Stimulated activated CD8-positive, alpha-beta memory T cell treated with anti-CD3 and anti-CD28 coated beads, Interleukin-15, amount 100 ng/mL, for 1 hour (primary cell): ENCODE results near the gene SNX22.

Experiments used
- DNase-seq: peaks from one replicate; pipeline ENCODE4 v3.0.0-alpha.2; 2020; ENCODE audit warnings: low read depth

Gene SNX22

GRCh38 chr15:64156652-64157331 is 5.3 kb downstream of the SNX22 start:
- DNase-seq = no peak

- no peak for DNase-seq
Observed at GRCh38 chr15:64157599-64158125, 6.1 kb downstream of the SNX22 start.

- DNase-seq = no peak
Observed at GRCh38 chr15:64158363-64159134, 7.0 kb downstream of the SNX22 start.

- DNase-seq = no peak
Observed at GRCh38 chr15:64161688-64162477, 10.4 kb downstream of the SNX22 start.

- no peak for DNase-seq
Observed at GRCh38 chr15:64162478-64162868, 10.9 kb downstream of the SNX22 start.

GRCh38 chr15:64162869-64163658 is 11.5 kb downstream of the SNX22 start, which contains the start of gene PPIB:
Gene PPIB, minus strand, starts transcription at chr15:64163022. Its CDS starts 36 bp downstream, at chr15:64162986.
- DNase-seq = peak; percentile 89

GRCh38 chr15:64163659-64164362 is 12.3 kb downstream of the SNX22 start:
- DNase-seq = no peak

- DNase-seq = no peak
Observed at GRCh38 chr15:64164436-64164835, 12.9 kb downstream of the SNX22 start.

GRCh38 chr15:64166102-64166890 is 14.8 kb downstream of the SNX22 start:
- no peak for DNase-seq

- DNase-seq = no peak
Observed at GRCh38 chr15:64180235-64180824, 28.8 kb downstream of the SNX22 start.

GRCh38 chr15:64182859-64183370 is 31.4 kb downstream of the SNX22 start:
- DNase-seq = no peak

GRCh38 chr15:64185146-64185911 is 33.8 kb downstream of the SNX22 start:
- no peak for DNase-seq

GRCh38 chr15:64187396-64188191 is 36.1 kb downstream of the SNX22 start:
- no peak for DNase-seq

- no peak for DNase-seq
Observed at GRCh38 chr15:64191971-64192830, 40.7 kb downstream of the SNX22 start.

GRCh38 chr15:64193971-64194370 is 42.4 kb downstream of the SNX22 start:
- DNase-seq = no peak

- no peak for DNase-seq
Observed at GRCh38 chr15:64197425-64197824, 45.9 kb downstream of the SNX22 start.

- DNase-seq = no peak
Observed at GRCh38 chr15:64205202-64205601, 53.7 kb downstream of the SNX22 start.
